Omental fat pad (tissue), 4 donors: ENCODE data around the gene SCRN1. TPM values are rescaled to one million over a fixed set of nuclear protein-coding genes. Genes with fewer than 3 reads are reported as not detected.

ENCODE experiments used
- ATAC-seq: fragments of 150-250 bp; one replicate; pipeline ENCODE4 v1.9.1; 2016; ENCODE audit warnings: mild to moderate bottlenecking, moderate library complexity; ENCODE audit not compliant: low FRiP score
- DNase-seq: peaks from one replicate; pipeline ENCODE4 v3.0.0-alpha.2; 2019; ENCODE audit warnings: low spot score
- CTCF ChIP-seq, 3 donors: fragments of 450-650 bp; IDR thresholded peaks; one replicate each; pipeline ENCODE4 v1.5.1; 2016 to 2017; ENCODE audit warnings: antibody characterized with exemption in 3 of 3, mild to moderate bottlenecking in 3 of 3, moderate library complexity in 2 of 3
- total RNA-seq, 4 donors: library from RNA; depleted of rRNA; stranded (reverse); fragments of >200 nt; gene quantifications; one replicate each; pipeline ENCODE4 v1.1.0, GENCODE V29; 2016

Gene SCRN1
- total RNA-seq, 4 donors from 2014 or later, result 19.7 to 43.1 (median 31.0) TPM

DNA sequence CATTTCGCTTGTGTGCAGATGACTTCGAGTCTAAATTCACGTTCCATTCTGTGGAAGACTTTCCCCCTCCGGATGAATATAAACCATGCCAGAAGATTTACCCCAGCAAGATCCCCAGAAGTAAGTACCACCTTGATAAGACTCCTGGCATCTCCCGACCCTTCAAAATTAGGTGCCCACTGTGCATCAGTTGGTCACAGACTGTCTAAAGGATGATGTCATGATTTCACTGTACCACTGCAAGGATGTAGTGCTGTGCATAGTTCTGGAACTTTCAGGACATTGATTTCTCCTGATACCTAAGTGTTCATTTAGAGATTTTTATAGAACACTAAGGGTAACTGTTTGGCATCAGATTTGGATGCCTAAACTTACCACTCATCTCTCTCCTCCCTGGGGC lies 100.3 kb downstream of the SCRN1 start:
- ATAC-seq (no peak), DNase-seq (no peak)
- no peak for TF ChIP-seq CTCF (IDR thresholded peaks at IDR 0.05)

- ATAC-seq, result no peak
- TF ChIP-seq CTCF (IDR thresholded peaks at IDR 0.05), result no peak
- DNase-seq, result no peak
Measured at GRCh38 chr7:29888006-29888405, 101.6 kb downstream of the SCRN1 start.

- DNase-seq (no peak), ATAC-seq (no peak)
- TF ChIP-seq CTCF (IDR thresholded peaks at IDR 0.05), result no peak
Measured at GRCh38 chr7:29886827-29887226, 102.8 kb downstream of the SCRN1 start.

GRCh38 chr7:29885626-29886025 lies 104.0 kb downstream of the SCRN1 start:
- ATAC-seq (no peak), DNase-seq (no peak)
- no peak for TF ChIP-seq CTCF (IDR thresholded peaks at IDR 0.05)

DNA sequence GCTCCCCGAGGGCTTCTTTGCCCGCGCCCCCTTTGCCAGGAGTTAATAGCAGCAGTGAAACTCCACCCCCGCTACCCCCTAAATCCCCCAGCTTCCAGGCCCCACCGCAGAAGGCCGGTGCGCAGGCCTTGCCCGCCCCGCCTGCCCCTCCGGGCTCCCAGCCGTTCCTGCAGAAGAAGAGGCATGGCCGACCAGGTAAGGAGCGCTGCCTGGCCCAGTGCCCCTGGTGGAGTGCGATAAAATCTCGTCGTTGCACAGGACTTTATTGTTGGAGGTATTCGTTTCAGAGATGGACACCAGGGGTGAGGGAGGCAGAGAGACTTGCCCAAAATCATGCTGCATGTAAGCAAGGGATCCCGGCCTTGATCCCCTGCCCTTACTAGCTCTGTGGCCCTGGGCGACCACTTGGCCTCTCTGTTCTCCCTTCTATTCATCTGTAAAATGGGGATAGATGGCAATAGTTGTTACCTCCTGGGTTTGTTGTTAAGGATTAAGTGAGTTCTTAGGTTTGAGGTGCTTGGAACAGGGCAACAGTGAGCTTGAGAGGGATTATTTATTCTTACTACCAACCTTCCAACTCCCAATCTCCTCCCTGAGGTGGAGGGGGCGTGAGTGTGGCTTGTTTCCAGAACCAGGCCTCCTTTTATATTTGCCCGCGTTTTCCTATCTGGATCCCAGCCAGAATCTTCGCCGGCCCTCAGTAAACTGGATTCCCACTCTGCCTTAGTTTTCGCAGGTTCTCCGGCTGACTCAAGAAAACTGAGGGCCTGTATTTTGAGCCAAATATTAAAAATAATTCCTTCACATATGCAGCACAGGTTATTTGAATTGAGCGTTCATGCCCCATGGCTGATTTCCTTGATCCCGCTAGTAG lies 105.0 kb downstream of the SCRN1 start:
- no peak for TF ChIP-seq CTCF (IDR thresholded peaks at IDR 0.05)
- peak; percentile 34 for ATAC-seq
- no peak for DNase-seq

DNA sequence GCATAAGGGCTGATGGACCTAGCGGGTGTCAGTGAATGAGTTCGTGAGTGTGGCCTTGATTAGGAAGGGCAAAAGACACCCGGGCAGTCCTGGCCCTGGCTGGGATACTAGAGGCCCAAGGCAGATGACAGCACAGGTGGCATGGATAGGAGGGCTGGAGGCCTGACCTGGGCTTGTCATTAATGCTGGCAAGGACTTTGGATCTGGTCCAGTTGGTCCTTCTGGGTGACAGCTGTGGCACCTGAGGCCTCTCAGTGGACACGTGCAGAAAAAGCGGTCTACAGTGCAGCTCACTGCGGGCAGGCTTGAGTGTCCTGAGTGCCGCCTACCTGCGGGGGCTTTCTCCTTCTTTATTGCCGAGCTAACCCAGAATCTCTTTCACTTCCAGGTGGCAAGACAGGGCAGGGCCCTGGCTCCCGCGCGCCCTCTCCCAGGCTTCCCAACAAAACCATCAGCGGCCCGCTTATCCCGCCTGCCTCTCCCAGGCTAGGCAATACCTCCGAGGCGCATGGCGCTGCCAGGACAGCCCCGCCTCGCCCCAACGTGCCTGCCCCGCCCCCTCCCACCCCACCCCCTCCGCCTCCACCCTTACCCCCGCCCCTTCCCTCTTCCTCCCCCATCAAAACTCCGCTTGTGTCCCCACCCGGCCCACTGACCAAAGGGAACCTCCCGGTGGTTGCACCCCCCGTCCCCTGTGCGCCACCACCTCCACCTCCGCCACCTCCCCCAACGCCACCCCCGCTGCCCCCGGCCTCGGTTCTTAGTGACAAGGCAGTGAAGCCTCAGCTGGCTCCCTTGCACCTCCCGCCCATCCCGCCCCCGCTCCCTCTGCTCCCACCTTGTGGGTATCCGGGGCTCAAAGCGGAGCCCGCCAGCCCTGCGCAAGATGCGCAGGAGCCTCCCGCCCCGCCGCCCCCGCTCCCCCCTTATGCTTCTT lies 105.9 kb downstream of the SCRN1 start:
- no peak for TF ChIP-seq CTCF (IDR thresholded peaks at IDR 0.05)
- DNase-seq (no peak), ATAC-seq (peak; percentile 33)
